GM13976 (cell line): ENCODE data around the gene BCAP29.

Experiments used
- DNase-seq: peaks from one replicate; pipeline ENCODE4 v3.0.0; 2012; ENCODE audit warnings: low spot score
- CTCF ChIP-seq: IDR thresholded peaks from 2 replicates; pipeline ENCODE4 v1.5.1; 2012; ENCODE audit warnings: borderline replicate concordance, mild to moderate bottlenecking; ENCODE audit not compliant: insufficient read depth; ENCODE audit errors: extremely low read depth, missing control alignments, control extremely low read depth
- in situ Hi-C: fragments of 300-500 bp; cut with MboI; formaldehyde crosslinking; loops from one replicate; pipeline ENCODE4 v1.12.0; 2022; ENCODE audit warnings: low sequenced_read_pairs, mixed read lengths, inconsistent platforms; ENCODE audit not compliant: unreplicated experiment

BCAP29 gene

GRCh38 chr7:107668296-107668695, 88.2 kb downstream of the BCAP29 start:
- in situ Hi-C loops, result no loop called here
- no peak for TF ChIP-seq CTCF

More at GRCh38 chr7:107668296-107668695, 88.2 kb downstream of the BCAP29 start:
- DNase-seq, result no peak
